ENCODE results near the gene SMIM5. TPM values are rescaled to one million over a fixed set of nuclear protein-coding genes. Genes with fewer than 3 reads are reported as not detected.

Gene SMIM5
- polyA plus RNA-seq, 3 donors, result 0.15 to 3.3 (median 0.43) TPM

GRCh38 chr17:75587675-75588595 lies 45.3 kb upstream of the SMIM5 start, which contains the start of gene MYO15B:
MYO15B (plus strand) TSS chr17:75587800; CDS start chr17:75588058, 258 bp downstream.
- peak within 1 kb of the TSS; percentile 92 for H2AFZ ChIP-seq (ENCODE audit: insufficient read depth, low read depth, low read length, poor library complexity, severe bottlenecking)

More at GRCh38 chr17:75587675-75588595, 45.3 kb upstream of the SMIM5 start, which contains the start of gene MYO15B:
- Histone ChIP-seq H3K4me2 (replicated peaks; ENCODE audit: extremely low read depth, low read length, poor library complexity, severe bottlenecking) (peak within 1 kb of the TSS; percentile 95), H3K27me3 (ENCODE audit: control insufficient read depth in 2 of 2, insufficient read depth in 2 of 2, low read length in 2 of 2) (no peaks in the 10 kb centered on the region), H3K9me3 (replicated peaks in 1 of 2; ENCODE audit: control insufficient read depth in 1 of 2, insufficient read depth in 1 of 2, low read length in 2 of 2) (no peaks in the 10 kb centered on the region), H4K20me1 (ENCODE audit: insufficient read depth, low read length) (peaks cover 24% of the 10 kb centered on the region), H3K36me3 (replicated peaks in 1 of 2; ENCODE audit: control insufficient read depth in 1 of 2, insufficient read depth in 2 of 2, low read length in 2 of 2) (peaks cover 14 to 27% of the 10 kb centered on the region in 2 donors), H3K4me3 (replicated peaks in 1 of 3; ENCODE audit: low read depth in 2 of 3, low read length in 3 of 3) (peak within 1 kb of the TSS; percentile 65 to 88 (median 80)), H3K27ac (ENCODE audit: low read depth in 1 of 2, low read length in 2 of 2) (peak within 1 kb of the TSS; percentile 88 to 89), H3K9ac (ENCODE audit: insufficient read depth, low read length, poor library complexity, severe bottlenecking) (peak within 1 kb of the TSS; percentile 90), H3K4me1 (ENCODE audit: control insufficient read depth in 1 of 2, insufficient read depth in 2 of 2, low read length in 2 of 2) (peaks cover 21 to 30% of the 10 kb centered on the region in 2 donors), H3K79me2 (ENCODE audit: insufficient read depth, low read length) (peaks cover 31% of the 10 kb centered on the region)
- peaks cover 16% of the 10 kb centered on the region for H3K4me1 Mint-ChIP-seq
- H3K4me3 Mint-ChIP-seq, result peak within 1 kb of the TSS; percentile 83 to 92
- peaks cover 0 to 4% (median 2%) of the 10 kb centered on the region in 3 donors for H3K27me3 Mint-ChIP-seq (ENCODE audit: low read depth in 3 of 3)
- no peaks in the 10 kb centered on the region for H3K9me3 Mint-ChIP-seq
- WGBS (ENCODE audit: insufficient coverage), result under 1% methylated on average over 82 of the region's 82 CpGs
- TF ChIP-seq CTCF (IDR thresholded peaks at IDR 0.05), result peak; percentile 51
- H3K27ac Mint-ChIP-seq, result peak within 1 kb of the TSS; percentile 69 to 92 (median 77)
- intact Hi-C loops (cut with micrococcal nuclease), result loop anchor here (2.0 to 10.0 kb wide), 4 partner anchors 71 to 323 kb away; partner anchors contain the start of genes TSEN54 (in 2 of the 2), CASKIN2 (in 1 of the 2), GGA3 (in 1 of the 2) and MRPS7 (in 1 of the 2)
- DNase-seq, result peak; percentile 62 to 68 (median 63)
- peaks cover 3 to 20% of the 10 kb centered on the region in 2 donors for H3K36me3 Mint-ChIP-seq

Measured in CD14-positive monocyte (primary cell).